ENCODE data around the gene PNPO. TPM values are rescaled to one million over a fixed set of nuclear protein-coding genes. Genes with fewer than 3 reads are reported as not detected.

The PNPO gene
- total RNA-seq, 1 experiment from 2014 or later = 57.5 TPM

DNA sequence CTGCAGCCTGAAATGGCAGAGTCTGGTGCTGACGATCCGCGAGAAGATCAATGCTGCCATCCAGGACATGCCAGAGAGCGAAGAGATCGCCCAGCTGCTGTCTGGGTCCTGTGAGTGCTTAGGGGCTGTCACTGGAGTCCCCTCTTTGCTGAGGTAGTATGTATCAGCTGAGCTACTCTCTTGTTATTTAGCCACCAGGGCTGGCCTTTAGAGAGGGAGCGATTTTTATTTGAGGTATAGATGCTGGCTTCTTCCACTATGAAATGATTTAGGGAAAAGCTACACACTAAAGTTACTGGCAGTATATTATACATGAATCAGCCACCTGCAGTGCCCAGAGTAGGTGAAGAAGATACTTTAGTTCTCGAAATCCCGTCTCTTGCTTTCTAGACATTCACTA, 32.2 kb downstream of the PNPO start:
- no peak for ATAC-seq
- BruUV-seq (replicated peaks) = no TSS peak

DNA sequence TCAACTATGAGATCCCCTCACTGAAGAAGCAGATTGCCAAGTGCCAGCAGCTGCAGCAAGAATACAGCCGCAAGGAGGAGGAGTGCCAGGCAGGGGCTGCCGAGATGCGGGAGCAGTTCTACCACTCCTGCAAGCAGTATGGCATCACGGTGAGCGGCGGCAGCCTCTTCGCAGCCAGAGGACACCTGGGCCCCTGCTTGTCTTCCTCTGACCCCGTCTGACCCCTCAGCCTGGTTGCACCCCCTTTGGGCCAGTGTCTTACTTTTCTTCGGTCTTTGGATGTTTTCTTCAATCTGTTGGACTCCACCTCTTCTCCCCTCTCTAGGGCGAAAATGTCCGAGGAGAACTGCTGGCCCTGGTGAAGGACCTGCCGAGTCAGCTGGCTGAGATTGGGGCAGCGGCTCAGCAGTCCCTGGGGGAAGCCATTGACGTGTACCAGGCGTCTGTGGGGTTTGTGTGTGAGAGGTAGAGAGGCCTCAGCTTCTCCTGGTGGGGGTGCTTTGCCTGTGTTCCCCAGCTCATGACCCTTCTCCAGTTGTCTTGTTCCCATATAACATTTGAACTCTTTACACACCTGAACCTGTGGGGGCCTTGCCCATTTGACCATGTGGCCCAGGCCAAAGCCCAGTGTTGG, 33.9 kb downstream of the PNPO start:
- Histone ChIP-seq H3K36me3 (ENCODE audit: low read depth, low read length) (peaks cover 37% of the 10 kb centered on the region), H3K9me2 (replicated peaks; ENCODE audit: low read length) (no peaks in the 10 kb centered on the region), H3F3A (ENCODE audit: low read length, unreplicated experiment) (no peaks in the 10 kb centered on the region), H3K9ac (ENCODE audit: low read length) (no peak overlapping the region), H3K4me2 (ENCODE audit: low read length) (no peak overlapping the region), H3K4me1 (ENCODE audit: insufficient read depth, low read length) (peaks cover 16% of the 10 kb centered on the region), H3K9me3 (ENCODE audit: low read length) (no peaks in the 10 kb centered on the region), H3K27ac (ENCODE audit: low read length) (no peak overlapping the region), H4K20me1 (ENCODE audit: low read length) (no peaks in the 10 kb centered on the region), H3K4me3 (ENCODE audit: low read length) (no peak overlapping the region), H3K27me3 (ENCODE audit: low read length) (no peaks in the 10 kb centered on the region), H2AFZ (ENCODE audit: low read length) (no peak overlapping the region), H3K79me2 (ENCODE audit: low read length) (peaks cover 23% of the 10 kb centered on the region)
- ChIA-PET POLR2A (ENCODE audit: unreplicated experiment) (no interaction called here), CTCF (no interaction called here)
- ATAC-seq = no peak
- TF ChIP-seq EZH2 (IDR thresholded peaks at IDR 0.05; ENCODE audit: low read length, unreplicated experiment) (no peak), EZH2phosphoT487 (IDR thresholded peaks at IDR 0.05; ENCODE audit: borderline replicate concordance, low read length) (no peak)
- TF ChIP-seq, protein P1, sequence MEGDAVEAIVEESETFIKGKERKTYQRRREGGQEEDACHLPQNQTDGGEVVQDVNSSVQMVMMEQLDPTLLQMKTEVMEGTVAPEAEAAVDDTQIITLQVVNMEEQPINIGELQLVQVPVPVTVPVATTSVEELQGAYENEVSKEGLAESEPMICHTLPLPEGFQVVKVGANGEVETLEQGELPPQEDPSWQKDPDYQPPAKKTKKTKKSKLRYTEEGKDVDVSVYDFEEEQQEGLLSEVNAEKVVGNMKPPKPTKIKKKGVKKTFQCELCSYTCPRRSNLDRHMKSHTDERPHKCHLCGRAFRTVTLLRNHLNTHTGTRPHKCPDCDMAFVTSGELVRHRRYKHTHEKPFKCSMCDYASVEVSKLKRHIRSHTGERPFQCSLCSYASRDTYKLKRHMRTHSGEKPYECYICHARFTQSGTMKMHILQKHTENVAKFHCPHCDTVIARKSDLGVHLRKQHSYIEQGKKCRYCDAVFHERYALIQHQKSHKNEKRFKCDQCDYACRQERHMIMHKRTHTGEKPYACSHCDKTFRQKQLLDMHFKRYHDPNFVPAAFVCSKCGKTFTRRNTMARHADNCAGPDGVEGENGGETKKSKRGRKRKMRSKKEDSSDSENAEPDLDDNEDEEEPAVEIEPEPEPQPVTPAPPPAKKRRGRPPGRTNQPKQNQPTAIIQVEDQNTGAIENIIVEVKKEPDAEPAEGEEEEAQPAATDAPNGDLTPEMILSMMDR (conservative IDR thresholded peaks at IDR 0.05; ENCODE audit: low read depth, low read length) = no peak; the same call in 1 of the 2 replicates
- DNase-seq = no peak
- intact Hi-C loops (cut with micrococcal nuclease) = no loop called here
- BruUV-seq (replicated peaks) = no TSS peak

More for the DNA sequence above, 32.2 kb downstream of the PNPO start:
- intact Hi-C loops (cut with micrococcal nuclease) = no loop called here
- no peak overlapping the region for H3K9ac ChIP-seq (ENCODE audit: low read length)
- no peaks in the 10 kb centered on the region for H3K9me3 ChIP-seq (ENCODE audit: low read length)
- no peak for DNase-seq
- H3F3A ChIP-seq (ENCODE audit: low read length, unreplicated experiment) = no peaks in the 10 kb centered on the region
- ChIA-PET CTCF (no interaction called here), POLR2A (ENCODE audit: unreplicated experiment) (interaction anchor here (0.6 kb wide), 1 partner anchor 16 kb away, joined by 3 read pairs; the partner anchor contains the start of gene PRR15L)
- no peak overlapping the region for H3K27ac ChIP-seq (ENCODE audit: low read length)
- no peaks in the 10 kb centered on the region for H3K9me2 ChIP-seq (replicated peaks; ENCODE audit: low read length)
- peaks cover 20% of the 10 kb centered on the region; the same call in 1 of the 2 replicates for H3K36me3 ChIP-seq (ENCODE audit: low read depth, low read length)
- H3K4me3 ChIP-seq (ENCODE audit: low read length) = no peak overlapping the region
- no peak for TF ChIP-seq EZH2phosphoT487 (IDR thresholded peaks at IDR 0.05; ENCODE audit: borderline replicate concordance, low read length)
- TF ChIP-seq EZH2 (IDR thresholded peaks at IDR 0.05; ENCODE audit: low read length, unreplicated experiment) = no peak
- TF ChIP-seq, protein P1 (conservative IDR thresholded peaks at IDR 0.05; ENCODE audit: low read depth, low read length) = no peak
- H3K4me2 ChIP-seq (ENCODE audit: low read length) = no peak overlapping the region
- H3K27me3 ChIP-seq (ENCODE audit: low read length) = no peaks in the 10 kb centered on the region
- H4K20me1 ChIP-seq (ENCODE audit: low read length) = no peaks in the 10 kb centered on the region
- H3K4me1 ChIP-seq (ENCODE audit: insufficient read depth, low read length) = peaks cover 26% of the 10 kb centered on the region
- no peak overlapping the region for H2AFZ ChIP-seq (ENCODE audit: low read length)
- peaks cover 23% of the 10 kb centered on the region for H3K79me2 ChIP-seq (ENCODE audit: low read length)

DNA sequence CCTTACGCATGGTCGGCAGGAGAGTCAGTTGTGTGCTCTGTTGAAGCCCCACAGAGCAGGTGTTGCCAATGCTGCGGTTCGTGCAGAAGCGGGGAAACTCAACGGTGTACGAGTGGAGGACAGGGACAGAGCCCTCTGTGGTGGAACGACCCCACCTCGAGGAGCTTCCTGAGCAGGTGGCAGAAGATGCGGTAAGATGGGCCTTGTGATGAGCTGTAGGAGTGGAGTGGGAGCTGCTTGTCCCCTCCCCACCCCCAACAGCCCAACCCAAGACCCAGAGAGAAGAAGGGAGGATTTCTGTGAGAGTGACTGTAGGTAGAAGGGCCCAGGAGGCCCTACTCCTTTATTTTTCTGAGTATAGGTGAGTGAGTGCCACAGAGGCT, 34.4 kb downstream of the PNPO start:
- H3K36me3 ChIP-seq (ENCODE audit: low read depth, low read length) = peaks cover 42% of the 10 kb centered on the region
- H3K4me2 ChIP-seq (ENCODE audit: low read length) = no peak overlapping the region
- no peaks in the 10 kb centered on the region for H3K27me3 ChIP-seq (ENCODE audit: low read length)
- H2AFZ ChIP-seq (ENCODE audit: low read length) = no peak overlapping the region
- no peak overlapping the region for H3K27ac ChIP-seq (ENCODE audit: low read length)
- H3K9ac ChIP-seq (ENCODE audit: low read length) = no peak overlapping the region
- peaks cover 23% of the 10 kb centered on the region for H3K79me2 ChIP-seq (ENCODE audit: low read length)
- ATAC-seq (no peak), DNase-seq (no peak)
- peaks cover 14% of the 10 kb centered on the region for H3K4me1 ChIP-seq (ENCODE audit: insufficient read depth, low read length)
- TF ChIP-seq EZH2 (IDR thresholded peaks at IDR 0.05; ENCODE audit: low read length, unreplicated experiment) (no peak), EZH2phosphoT487 (IDR thresholded peaks at IDR 0.05; ENCODE audit: borderline replicate concordance, low read length) (no peak)
- TF ChIP-seq, protein P1 (conservative IDR thresholded peaks at IDR 0.05; ENCODE audit: low read depth, low read length) = no peak
- H4K20me1 ChIP-seq (ENCODE audit: low read length) = no peaks in the 10 kb centered on the region
- no TSS peak for BruUV-seq (replicated peaks)
- H3K9me3 ChIP-seq (ENCODE audit: low read length) = no peaks in the 10 kb centered on the region
- ChIA-PET CTCF (interaction anchor here (0.8 kb wide), 1 partner anchor 92 kb away, joined by 3 read pairs; no protein-coding TSS in a partner anchor), POLR2A (ENCODE audit: unreplicated experiment) (no interaction called here)
- no peaks in the 10 kb centered on the region for H3K9me2 ChIP-seq (replicated peaks; ENCODE audit: low read length)
- H3K4me3 ChIP-seq (ENCODE audit: low read length) = no peak overlapping the region
- no peaks in the 10 kb centered on the region for H3F3A ChIP-seq (ENCODE audit: low read length, unreplicated experiment)
- intact Hi-C loops (cut with micrococcal nuclease) = no loop called here

Data from PC-3 (cell line).